ENCODE results near the gene GPR37L1. TPM values are rescaled to one million over a fixed set of nuclear protein-coding genes. Genes with fewer than 3 reads are reported as not detected.

GPR37L1 gene
- total and polyA plus RNA-seq, 2 of the 8 experiments (the other 6 are each of a cell fraction or from before 2014, with no cell fraction given), result 0.13 to 0.23 TPM

DNA sequence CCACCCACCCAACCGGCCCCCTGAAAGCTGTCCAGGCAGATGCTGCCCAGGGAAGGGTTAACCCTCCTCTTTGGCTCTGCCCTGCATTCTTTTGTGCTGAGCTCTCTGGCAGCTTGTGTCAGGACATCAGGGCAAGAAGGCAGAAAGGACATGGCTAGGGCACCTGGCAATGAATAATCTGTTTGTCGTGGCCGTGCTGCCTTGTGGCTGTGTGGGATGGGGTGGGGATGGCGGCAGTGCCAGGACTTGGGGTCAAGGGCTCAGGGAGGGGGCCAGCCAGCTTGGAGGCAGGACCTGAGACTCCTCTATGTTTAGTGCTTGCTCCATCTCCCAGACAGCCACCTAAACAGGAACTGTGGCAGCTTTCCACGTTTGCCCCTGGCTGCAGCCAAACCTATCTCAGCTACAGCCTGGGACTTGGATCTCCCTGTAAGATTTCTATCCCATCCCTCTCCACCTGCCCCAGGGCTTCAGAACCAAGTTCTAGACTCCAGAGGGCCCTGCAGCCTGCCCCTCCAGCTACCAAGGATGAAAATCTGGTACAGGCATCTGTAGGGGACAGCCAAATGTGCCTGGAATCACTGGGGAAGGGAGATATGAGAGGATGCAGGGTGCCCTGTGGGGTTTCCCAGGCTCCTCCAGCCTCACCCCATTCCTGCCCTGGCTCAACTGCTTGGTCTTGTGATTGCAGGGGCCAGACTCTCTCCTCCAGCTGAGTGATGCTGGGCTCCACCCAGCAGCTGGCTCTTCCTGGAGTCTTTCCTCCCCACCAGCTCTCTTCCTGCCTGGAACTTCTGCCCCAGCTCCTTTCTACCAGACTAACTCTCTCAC lies 9.6 kb upstream of the GPR37L1 start:
- no peak overlapping the region for H3K4me3 ChIP-seq (ENCODE audit: extremely low read depth in 1 of 4, insufficient read depth in 2 of 4, low read depth in 3 of 4, low read length in 4 of 4)
- no peaks in the 10 kb centered on the region for H3K79me2 ChIP-seq (ENCODE audit: control insufficient read depth in 1 of 2, insufficient read depth in 2 of 2, low read length in 2 of 2)
- no peak overlapping the region for H3K4ac ChIP-seq (replicated peaks; ENCODE audit: insufficient read length, low read depth, low read length)
- DNase-seq (ENCODE audit: low read depth in 1 of 2, low spot score in 2 of 2), result no peak
- H4K8ac ChIP-seq (ENCODE audit: extremely low read depth, insufficient read depth, low read length), result no peak overlapping the region
- no peak overlapping the region for H3K56ac ChIP-seq (replicated peaks; ENCODE audit: insufficient read length, low read depth, low read length)
- no peak overlapping the region for H2BK20ac ChIP-seq (ENCODE audit: low read length)
- no peak overlapping the region for H4K91ac ChIP-seq (replicated peaks; ENCODE audit: insufficient read length, low read length)
- H3K9me3 ChIP-seq (ENCODE audit: insufficient read depth in 2 of 2, low read depth in 1 of 2, low read length in 1 of 2), result no peaks in the 10 kb centered on the region
- no peak overlapping the region for H3K4me2 ChIP-seq (ENCODE audit: insufficient read depth in 1 of 2, low read depth in 2 of 2, low read length in 2 of 2)
- H3K23ac ChIP-seq (ENCODE audit: insufficient read length), result no peak overlapping the region
- FAIRE-seq, result no peak
- WGBS, 2 experiments (ENCODE audit: extremely low coverage in 1 of 2, insufficient coverage in 1 of 2, insufficient read length in 1 of 2, insufficient replicate concordance in 2 of 2, low coverage in 1 of 2, low lambda C conversion rate in 2 of 2, missing lambda C conversion rate in 1 of 2), result 83% methylated on average over 3 of the region's 5 CpGs; no CpG with 5 or more reads in 1 of the 2 experiments
- no peak overlapping the region for H4K5ac ChIP-seq (ENCODE audit: insufficient read length, low read depth, low read length)
- no peak overlapping the region for H3K27ac ChIP-seq (ENCODE audit: low read depth, low read length)
- H3K14ac ChIP-seq (ENCODE audit: insufficient read length), result no peak overlapping the region
- H3K79me1 ChIP-seq (ENCODE audit: low read depth, low read length), result no peaks in the 10 kb centered on the region
- H3K27me3 ChIP-seq (replicated peaks in 1 of 4; ENCODE audit: control insufficient read depth in 3 of 4, extremely low read depth in 1 of 4, insufficient read depth in 3 of 4, low read length in 3 of 4), result no peaks in the 10 kb centered on the region
- H3K36me3 ChIP-seq (ENCODE audit: control insufficient read depth in 2 of 4, insufficient read depth in 4 of 4, low read length in 3 of 4), result no peaks in the 10 kb centered on the region
- no peak overlapping the region for H2AK5ac ChIP-seq (ENCODE audit: low read depth, low read length)
- ChIA-PET CTCF (ENCODE audit: partially characterized antibody) (interaction anchor here (0.6 to 29.2 kb wide), 13 partner anchors 10 to 231 kb away, joined by 3 to 1014 read pairs (median 3); partner anchors contain the start of genes ELF3 and GPR37L1), POLR2A (ENCODE audit: partially characterized antibody) (interaction anchor here (0.5 to 6.3 kb wide), 9 partner anchors 10 to 218 kb away, joined by 3 to 45 read pairs (median 4); partner anchors contain the start of gene ELF3)
- no peak overlapping the region for H2BK120ac ChIP-seq (replicated peaks; ENCODE audit: low read depth, low read length)
- H2BK12ac ChIP-seq (ENCODE audit: low read depth, low read length), result 0 out of 2 replicates have a peak overlapping the region, but pooled peaks have one; percentile 68
- H3K9ac ChIP-seq (replicated peaks in 1 of 4; ENCODE audit: extremely low read depth in 1 of 4, low read depth in 3 of 4, low read length in 3 of 4), result no peak overlapping the region
- no peak overlapping the region for H2BK5ac ChIP-seq (ENCODE audit: low read depth, low read length)
- H2BK15ac ChIP-seq (ENCODE audit: low read length), result peak overlapping the region; percentile 19; the same call in 1 of the 2 replicates
- peaks cover 1 to 9% (median 4%) of the 10 kb centered on the region in 4 experiments for H3K4me1 ChIP-seq (replicated peaks in 1 of 4; ENCODE audit: control insufficient read depth in 3 of 4, insufficient read depth in 4 of 4, low read length in 3 of 4)
- H3K23me2 ChIP-seq (ENCODE audit: low read depth, low read length), result no peaks in the 10 kb centered on the region; the same call in 1 of the 2 replicates
- 0 out of 2 replicates have a peak overlapping the region, but pooled peaks have one; percentile 13 for H2AFZ ChIP-seq (ENCODE audit: low read length)
- H4K20me1 ChIP-seq (replicated peaks in 1 of 2; ENCODE audit: control insufficient read depth in 1 of 2, insufficient read depth in 2 of 2, low read length in 2 of 2), result no peaks in the 10 kb centered on the region
- H3K18ac ChIP-seq (ENCODE audit: extremely low read depth, low read length), result no peak overlapping the region
- TF ChIP-seq KDM5A (IDR thresholded peaks at IDR 0.05; ENCODE audit: low read length) (no peak), EGR1 (IDR thresholded peaks at IDR 0.05; ENCODE audit: borderline replicate concordance, low read depth, low read length) (no peak)
- TF ChIP-seq, protein P1, sequence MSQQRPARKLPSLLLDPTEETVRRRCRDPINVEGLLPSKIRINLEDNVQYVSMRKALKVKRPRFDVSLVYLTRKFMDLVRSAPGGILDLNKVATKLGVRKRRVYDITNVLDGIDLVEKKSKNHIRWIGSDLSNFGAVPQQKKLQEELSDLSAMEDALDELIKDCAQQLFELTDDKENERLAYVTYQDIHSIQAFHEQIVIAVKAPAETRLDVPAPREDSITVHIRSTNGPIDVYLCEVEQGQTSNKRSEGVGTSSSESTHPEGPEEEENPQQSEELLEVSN (IDR thresholded peaks at IDR 0.05), result no peak
- TF ChIP-seq, protein P2, sequence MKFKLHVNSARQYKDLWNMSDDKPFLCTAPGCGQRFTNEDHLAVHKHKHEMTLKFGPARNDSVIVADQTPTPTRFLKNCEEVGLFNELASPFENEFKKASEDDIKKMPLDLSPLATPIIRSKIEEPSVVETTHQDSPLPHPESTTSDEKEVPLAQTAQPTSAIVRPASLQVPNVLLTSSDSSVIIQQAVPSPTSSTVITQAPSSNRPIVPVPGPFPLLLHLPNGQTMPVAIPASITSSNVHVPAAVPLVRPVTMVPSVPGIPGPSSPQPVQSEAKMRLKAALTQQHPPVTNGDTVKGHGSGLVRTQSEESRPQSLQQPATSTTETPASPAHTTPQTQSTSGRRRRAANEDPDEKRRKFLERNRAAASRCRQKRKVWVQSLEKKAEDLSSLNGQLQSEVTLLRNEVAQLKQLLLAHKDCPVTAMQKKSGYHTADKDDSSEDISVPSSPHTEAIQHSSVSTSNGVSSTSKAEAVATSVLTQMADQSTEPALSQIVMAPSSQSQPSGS (IDR thresholded peaks at IDR 0.05; ENCODE audit: low read length), result no peak
